RPMI8226 (cell line): ENCODE measurements around the gene NR2C2.

Source experiments
- DNase-seq: peaks from one replicate; pipeline ENCODE4 v3.0.0-alpha.2; 2015

NR2C2 gene

DNA sequence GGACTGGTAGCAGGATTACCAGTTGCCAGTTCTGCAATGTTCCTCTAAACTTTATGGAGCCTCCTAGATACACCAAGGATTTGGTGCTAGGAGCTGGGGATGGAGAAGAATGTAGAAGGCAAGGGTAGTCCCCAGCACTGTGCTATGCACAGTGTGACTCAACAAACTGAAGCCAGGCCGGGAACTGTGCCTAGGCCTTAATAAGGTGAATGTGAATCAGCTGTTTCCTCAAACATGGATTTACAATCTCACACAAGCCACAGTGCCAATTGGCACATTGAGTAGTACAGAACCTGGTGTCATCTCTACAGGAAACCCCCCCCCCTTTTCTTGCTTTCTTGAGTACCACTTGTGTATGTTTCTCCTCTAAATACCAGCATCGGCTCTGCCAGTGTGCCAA is 85.3 kb downstream of the NR2C2 start:
- no peak for DNase-seq

DNA sequence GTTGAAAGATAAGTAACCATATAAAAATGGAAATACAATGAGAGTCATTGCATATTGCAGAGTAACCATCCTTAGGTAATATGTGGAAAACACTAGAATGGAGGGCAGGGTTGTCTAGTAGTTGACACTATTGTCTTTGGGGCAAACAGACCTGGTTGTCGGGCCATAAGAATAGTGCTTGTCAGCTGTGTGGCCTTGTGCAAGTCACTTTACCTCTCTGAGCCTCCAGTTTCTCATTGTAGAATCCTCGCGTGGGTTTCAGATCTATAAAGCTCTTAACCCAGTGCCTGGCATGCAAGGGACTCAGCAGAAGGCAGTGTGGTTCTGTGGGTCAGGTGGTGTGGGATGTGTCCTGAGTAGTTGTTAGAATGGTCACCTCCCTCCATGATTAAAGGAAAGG is 85.7 kb downstream of the NR2C2 start:
- DNase-seq: no peak

DNA sequence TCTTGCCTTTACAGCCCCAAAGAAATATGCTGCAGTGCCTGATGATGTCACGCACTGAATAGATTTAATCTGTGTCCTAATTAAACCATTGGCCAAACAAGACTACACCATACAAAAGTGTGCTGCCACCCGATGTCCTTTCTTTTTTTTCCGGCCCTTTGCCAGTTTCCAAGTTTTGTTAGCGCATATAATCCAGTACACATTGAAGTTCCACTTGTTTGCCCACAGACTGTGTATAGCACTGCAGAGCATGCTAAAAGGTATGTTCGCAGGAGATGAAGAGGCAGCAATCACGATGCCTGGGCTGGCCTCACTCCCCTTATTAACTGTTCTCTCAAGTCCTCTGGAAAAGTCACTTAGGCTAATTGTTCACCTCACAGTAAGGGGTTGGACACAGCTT is 90.9 kb downstream of the NR2C2 start:
- no peak for DNase-seq

- no peak for DNase-seq
These were observed 93.5 kb downstream of the NR2C2 start for GRCh38 chr3:15040844-15041243.

GRCh38 chr3:15041950-15042349 is 94.6 kb downstream of the NR2C2 start:
- DNase-seq: no peak

DNA sequence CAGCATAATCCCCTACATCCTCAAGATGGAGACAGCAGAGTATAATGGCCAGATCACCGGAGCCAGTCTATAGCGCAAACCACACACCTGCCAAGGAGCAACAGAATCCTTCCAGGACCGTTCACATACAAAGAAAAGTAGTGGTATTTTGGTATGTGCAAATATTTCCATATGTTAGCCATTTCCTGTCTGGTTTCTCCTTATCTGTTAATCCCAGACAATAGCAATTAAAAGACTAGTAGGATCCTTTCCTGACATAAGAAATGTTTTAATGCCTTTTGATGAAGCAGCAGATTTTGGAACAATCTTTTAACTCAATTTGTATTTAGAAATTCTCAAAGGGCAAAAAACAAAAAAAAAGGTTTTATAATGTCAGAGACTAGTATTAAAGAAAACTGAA is 95.6 kb downstream of the NR2C2 start:
- DNase-seq: no peak

GRCh38 chr3:15043408-15044171 is 96.2 kb downstream of the NR2C2 start:
- DNase-seq: no peak

DNA sequence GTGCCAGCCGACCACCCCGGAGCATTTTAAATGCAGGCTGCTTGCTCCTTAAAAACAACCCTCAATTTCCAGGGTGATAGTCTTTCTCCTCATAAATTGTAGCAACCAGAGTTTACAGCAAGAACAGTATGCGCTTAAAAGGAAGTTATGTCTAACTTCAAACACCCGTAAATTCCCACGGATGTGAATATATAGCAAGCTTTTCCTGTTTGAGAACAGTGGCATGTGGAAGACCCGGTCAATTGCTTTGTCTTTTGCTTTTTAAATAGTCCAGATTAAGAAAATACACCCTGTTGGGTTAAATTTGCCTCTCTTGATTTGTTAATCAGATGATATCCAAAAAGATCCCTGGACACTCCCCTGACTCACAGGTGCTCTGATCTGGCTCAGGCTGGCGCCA is 96.9 kb downstream of the NR2C2 start:
- DNase-seq: no peak

- DNase-seq: no peak
These were observed 98.3 kb downstream of the NR2C2 start for GRCh38 chr3:15045667-15046066.

- DNase-seq: no peak
These were observed 102.2 kb downstream of the NR2C2 start for GRCh38 chr3:15049584-15049983.

DNA sequence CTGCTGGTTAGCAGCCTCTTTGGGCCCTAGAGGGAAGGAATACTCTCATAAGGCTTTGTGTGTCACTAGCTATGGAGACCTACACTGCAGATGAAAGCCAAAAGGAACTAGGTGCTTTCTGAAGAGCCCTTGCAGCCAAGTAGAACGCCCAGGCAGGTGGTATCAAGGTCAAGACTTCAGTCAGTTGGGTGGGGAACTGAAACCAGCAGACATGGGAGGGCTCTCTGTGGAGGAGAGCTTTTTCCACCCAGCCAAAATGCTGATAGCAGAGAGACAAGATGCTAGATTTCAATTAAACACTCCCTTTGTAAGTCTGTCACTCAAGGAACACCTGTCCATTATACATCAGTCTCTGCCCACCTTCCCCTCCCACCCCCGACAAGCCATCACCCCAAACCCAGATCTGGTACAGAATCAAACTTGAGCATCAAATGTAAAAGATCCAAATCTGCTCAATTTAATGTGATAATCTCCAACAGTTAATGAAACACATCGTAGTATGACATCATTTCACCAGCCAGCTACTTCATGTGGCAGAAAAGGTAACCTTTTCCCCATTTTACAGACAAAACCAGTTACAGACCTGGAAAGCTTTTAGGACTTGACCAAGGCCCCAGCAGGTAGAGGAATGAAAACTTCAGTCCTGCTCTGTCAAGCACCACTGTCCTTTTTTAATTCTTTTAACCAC is 103.2 kb downstream of the NR2C2 start:
- DNase-seq: peak; percentile 80

GRCh38 chr3:15051531-15051930 is 104.1 kb downstream of the NR2C2 start:
- peak; percentile 59 for DNase-seq

DNA sequence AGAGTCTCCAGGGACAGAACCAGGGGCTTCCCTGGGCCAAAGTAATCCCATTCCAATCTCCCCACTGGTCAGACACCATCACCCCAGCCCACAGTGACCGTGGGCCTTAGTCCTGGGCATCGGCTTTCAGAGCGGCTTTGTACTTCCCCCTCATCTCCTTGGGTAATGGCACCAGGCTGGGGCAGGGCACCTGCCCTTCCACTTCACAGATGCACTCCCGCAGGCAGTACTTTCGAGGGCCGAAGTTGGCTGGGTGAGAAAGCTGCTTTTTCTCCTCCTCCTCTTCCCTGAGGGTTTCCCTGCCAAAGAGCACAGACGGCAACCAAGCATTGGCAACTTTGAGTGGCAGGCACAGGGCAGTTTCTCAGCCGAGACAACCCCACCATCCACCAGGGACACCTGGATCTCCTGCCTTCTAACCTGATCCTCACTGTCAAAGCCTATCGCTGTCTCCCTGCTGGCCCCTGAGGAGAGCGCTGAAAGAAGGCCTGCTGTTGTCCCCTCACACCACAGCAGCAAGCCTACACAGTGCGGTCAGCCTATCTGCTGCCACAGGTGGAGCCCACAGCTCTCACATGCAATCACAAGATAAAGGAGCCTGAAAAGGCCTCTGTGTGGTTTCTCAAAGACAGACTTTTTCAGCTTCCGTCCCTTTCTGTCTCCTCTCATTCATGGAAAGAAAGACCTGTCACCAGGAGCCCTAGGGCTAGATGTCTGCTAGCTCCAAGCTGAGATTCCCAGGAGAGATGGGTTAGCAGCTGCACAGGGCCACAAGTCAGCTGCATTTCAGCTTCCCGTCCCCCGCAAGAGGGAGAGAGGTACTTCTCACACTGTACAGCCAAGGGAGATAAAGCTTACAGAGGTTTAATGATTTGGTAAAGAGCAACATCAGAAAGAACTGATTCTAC is 105.2 kb downstream of the NR2C2 start:
- DNase-seq: no peak

- DNase-seq: no peak
These were observed 106.2 kb downstream of the NR2C2 start for GRCh38 chr3:15053541-15053940.

- DNase-seq: no peak
These were observed 107.7 kb downstream of the NR2C2 start for GRCh38 chr3:15055019-15055557.

DNA sequence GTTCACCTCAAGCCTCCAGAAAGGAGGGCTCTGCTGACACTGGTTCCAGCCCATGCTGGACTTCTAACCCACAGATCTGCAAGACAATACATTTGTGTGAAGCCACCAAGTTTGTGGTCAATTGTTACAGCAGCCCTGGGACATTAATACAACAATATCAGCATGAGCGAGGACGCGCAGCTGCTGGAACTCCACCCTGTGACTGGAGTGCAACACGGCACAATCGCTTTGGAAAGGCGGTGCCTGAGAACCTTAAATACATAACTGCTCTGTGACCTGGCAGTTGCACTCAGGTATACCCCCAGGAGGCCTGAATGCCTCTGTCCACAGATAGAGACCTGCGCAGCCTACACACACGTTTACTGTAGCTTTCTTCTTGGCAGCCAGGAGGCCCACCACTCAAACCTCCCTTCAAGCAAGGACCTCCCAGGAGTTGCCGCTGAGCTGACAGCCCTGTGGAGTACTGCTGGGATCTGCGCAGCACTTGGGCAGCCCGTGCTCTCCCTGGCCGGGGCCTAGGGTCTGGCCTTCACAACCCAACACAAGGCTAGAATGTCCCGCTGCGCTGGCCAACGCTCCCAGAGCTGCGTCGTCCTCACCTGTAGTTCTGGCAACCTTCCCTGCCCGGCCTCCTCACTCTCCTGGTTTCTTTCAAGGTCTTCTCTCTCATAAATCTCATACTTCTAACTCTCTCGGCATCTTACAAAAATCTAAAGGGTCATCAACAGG is 109.5 kb downstream of the NR2C2 start:
- no peak for DNase-seq

DNA sequence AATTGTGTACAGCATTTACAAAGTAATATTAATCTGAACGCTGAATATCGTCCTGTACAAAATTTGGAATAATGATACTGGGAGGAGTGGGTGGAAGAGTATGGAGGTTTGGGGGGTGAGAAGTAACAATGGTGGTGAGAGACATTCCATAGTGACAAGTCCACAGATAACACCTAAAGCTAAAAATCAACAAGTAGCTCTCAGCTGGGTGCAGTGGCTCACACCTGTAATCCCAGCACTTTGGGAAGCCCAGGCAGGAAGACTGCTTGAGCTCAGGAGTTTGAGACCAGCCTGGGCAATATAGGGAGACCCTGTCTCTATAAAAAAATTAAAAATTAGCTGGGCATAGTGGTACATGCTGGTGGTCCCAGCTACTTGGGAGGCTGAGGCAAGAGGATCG is 112.6 kb downstream of the NR2C2 start:
- no peak for DNase-seq

DNA sequence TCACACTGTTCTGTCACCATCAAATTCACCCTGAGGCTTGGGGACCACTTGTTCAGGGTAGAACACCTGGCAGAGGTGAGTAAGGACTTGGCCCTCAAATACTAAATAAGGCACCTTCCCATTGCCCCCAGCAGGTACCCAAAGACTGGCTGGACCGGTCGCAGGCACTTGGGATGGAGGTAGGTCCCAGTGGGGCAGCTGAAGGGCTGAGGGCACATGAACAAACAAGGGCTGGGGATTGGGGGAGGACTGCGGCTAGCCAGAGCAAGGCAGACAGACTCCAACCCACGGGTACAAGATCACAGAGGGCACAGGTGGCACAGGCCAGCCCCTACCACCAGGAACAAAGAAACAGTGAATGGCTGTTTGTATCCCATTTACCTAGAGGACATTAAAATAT is 115.9 kb downstream of the NR2C2 start:
- no peak for DNase-seq

DNA sequence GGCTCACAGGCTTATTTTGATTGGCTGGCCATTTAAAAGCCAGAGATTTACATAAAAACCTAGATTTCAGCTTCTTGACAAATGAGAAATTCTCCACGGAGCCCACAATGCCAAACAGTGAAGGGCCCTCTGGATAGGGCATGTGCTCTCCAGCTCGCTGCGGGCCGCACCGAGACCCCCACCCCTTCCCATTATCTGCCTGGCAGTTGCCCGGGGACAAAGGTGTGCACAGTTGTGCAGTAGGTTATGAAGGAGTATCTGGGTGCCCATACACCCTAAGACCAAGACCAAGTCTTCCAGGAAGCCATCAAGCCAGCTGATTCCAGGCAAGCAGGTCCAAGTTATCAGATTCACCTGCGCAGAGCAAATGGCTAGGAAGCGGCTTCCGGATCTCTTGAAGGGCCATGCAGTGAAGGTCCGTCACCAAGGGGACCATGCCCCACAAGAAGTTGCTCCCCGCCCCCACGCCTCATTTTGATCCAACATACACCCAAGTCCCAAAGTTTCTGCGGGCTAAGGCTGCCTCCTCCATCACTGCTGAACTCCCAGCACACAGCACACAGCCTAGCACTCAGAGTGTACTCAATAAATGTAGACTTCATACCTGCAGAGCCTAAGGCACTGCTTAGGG is 116.4 kb downstream of the NR2C2 start:
- DNase-seq: no peak

- DNase-seq: peak; percentile 41
These were observed 117.0 kb downstream of the NR2C2 start for GRCh38 chr3:15064299-15064834.

GRCh38 chr3:15064835-15065549 is 117.6 kb downstream of the NR2C2 start, which contains the start of gene MRPS25:
MRPS25 (minus strand) TSS chr3:15065315; CDS start chr3:15065194, 121 bp downstream.
- DNase-seq: peak; percentile 94
